Peyer's patch (tissue), 4 donors: ENCODE data around the gene CPXM1. TPM values are rescaled to one million over a fixed set of nuclear protein-coding genes. Genes with fewer than 3 reads are reported as not detected.

ENCODE experiments used
- DNase-seq, 3 donors: peaks; one replicate each; pipeline ENCODE4 v3.0.0-alpha.2; 2017 to 2019
- H3K27ac ChIP-seq, 4 donors: fragments of 200-600 bp; sonication (generic); one replicate each; pipeline ENCODE4 v1.5.1; 2016 to 2019
- H3K27me3 ChIP-seq, 2 donors: fragments of 200-600 bp; sonication (generic); one replicate each; pipeline ENCODE4 v1.5.1; 2019
- H3K36me3 ChIP-seq, 3 donors: fragments of 200-600 bp; sonication (generic); one replicate each; pipeline ENCODE4 v1.5.1; 2016 to 2019
- H3K4me1 ChIP-seq, 4 donors: fragments of 200-600 bp; sonication (generic); one replicate each; pipeline ENCODE4 v1.5.1; 2016 to 2019
- H3K4me3 ChIP-seq, 4 donors: fragments of 200-600 bp; sonication (generic); 1 replicate in 3 of 4; 2 replicates in 1 of 4; pipeline ENCODE4 v1.5.1; 2016 to 2019; ENCODE audit warnings: mild to moderate bottlenecking in 1 of 4
- H3K9me3 ChIP-seq, 4 donors: fragments of 200-600 bp; sonication (generic); one replicate each; pipeline ENCODE4 v1.5.1; 2016 to 2019; ENCODE audit warnings: mild to moderate bottlenecking in 1 of 4
- CTCF ChIP-seq, 6 experiments: fragments of 450-650 bp in 4 of 6; fragments of 200-600 bp in 2 of 6; sonication (generic) in 1 of 6; IDR thresholded peaks; one replicate each; pipeline ENCODE4 v1.5.1; 2017 to 2019; ENCODE audit warnings: antibody characterized with exemption in 6 of 6, mild to moderate bottlenecking in 3 of 6, moderate library complexity in 1 of 6
- POLR2A ChIP-seq, 2 donors: fragments of 450-650 bp; IDR thresholded peaks; one replicate each; pipeline ENCODE4 v1.5.1; 2017; ENCODE audit warnings: antibody characterized with exemption in 2 of 2, mild to moderate bottlenecking in 2 of 2, moderate library complexity in 2 of 2
- total RNA-seq, 4 donors: library from RNA; depleted of rRNA; stranded (reverse); fragments of >200 nt; gene quantifications; one replicate each; pipeline ENCODE4 v1.1.0, GENCODE V29; 2016

Gene CPXM1
- total RNA-seq, 4 donors from 2014 or later: 1.1 to 2.5 (median 1.2) TPM; not detected in 1

- H3K36me3 ChIP-seq: no peaks in the 10 kb centered on the region
- H3K27ac ChIP-seq: peak overlapping the region; percentile 86 to 89 (median 87)
- DNase-seq: peak; percentile 47 to 73 (median 72)
- H3K27me3 ChIP-seq: no peaks in the 10 kb centered on the region
- TF ChIP-seq POLR2A (IDR thresholded peaks at IDR 0.05) (no peak), CTCF (IDR thresholded peaks at IDR 0.05) (no peak)
- H3K9me3 ChIP-seq: no peaks in the 10 kb centered on the region
- H3K4me3 ChIP-seq: peak overlapping the region; percentile 80 to 94 (median 88)
- H3K4me1 ChIP-seq: peaks cover 0 to 14% (median 7%) of the 10 kb centered on the region in 4 donors
These were observed 40.6 kb upstream of the CPXM1 start for GRCh38 chr20:2840967-2841531.

GRCh38 chr20:2840138-2840966 is 39.9 kb upstream of the CPXM1 start, which contains the start of the genes PCED1A and VPS16:
TSS of gene PCED1A (minus strand) at chr20:2840655. CDS start at chr20:2839912, 743 bp downstream.
TSS of gene VPS16 (plus strand) at chr20:2840745. CDS start at chr20:2840775, 30 bp downstream.
- Histone ChIP-seq H3K4me3 (peak within 1 kb of the TSS; percentile 80 to 94 (median 88)), H3K9me3 (no peaks in the 10 kb centered on the region), H3K27ac (peak within 1 kb of the TSS; percentile 86 to 89 (median 87)), H3K27me3 (no peaks in the 10 kb centered on the region), H3K36me3 (no peaks in the 10 kb centered on the region), H3K4me1 (peaks cover 0 to 14% (median 7%) of the 10 kb centered on the region in 4 donors)
- TF ChIP-seq POLR2A (IDR thresholded peaks at IDR 0.05) (peak; percentile 51 to 61), CTCF (IDR thresholded peaks at IDR 0.05) (peak in 1 of 6 experiments; percentile 8)
- peak; percentile 81 to 93 (median 92) for DNase-seq

- DNase-seq: no peak
- H3K4me3 ChIP-seq: peak overlapping the region; percentile 80 to 94 (median 88)
- no peaks in the 10 kb centered on the region for H3K9me3 ChIP-seq
- H3K27me3 ChIP-seq: no peaks in the 10 kb centered on the region
- peak overlapping the region; percentile 86 to 89 (median 87) for H3K27ac ChIP-seq
- peaks cover 0 to 14% (median 7%) of the 10 kb centered on the region in 4 donors for H3K4me1 ChIP-seq
- TF ChIP-seq CTCF (IDR thresholded peaks at IDR 0.05): no peak
- no peak for TF ChIP-seq POLR2A (IDR thresholded peaks at IDR 0.05)
- H3K36me3 ChIP-seq: no peaks in the 10 kb centered on the region
These were observed 39.3 kb upstream of the CPXM1 start for GRCh38 chr20:2839732-2840137.

GRCh38 chr20:2838847-2839671 is 38.6 kb upstream of the CPXM1 start:
- TF ChIP-seq CTCF (IDR thresholded peaks at IDR 0.05) (no peak), POLR2A (IDR thresholded peaks at IDR 0.05) (no peak)
- Histone ChIP-seq H3K27ac (no peak overlapping the region), H3K27me3 (no peaks in the 10 kb centered on the region), H3K9me3 (no peaks in the 10 kb centered on the region), H3K4me3 (peak overlapping the region in 1 of 4 donors; percentile 92), H3K4me1 (peaks cover 0 to 14% (median 7%) of the 10 kb centered on the region in 4 donors), H3K36me3 (no peaks in the 10 kb centered on the region)
- no peak for DNase-seq

GRCh38 chr20:2838170-2838797 is 37.9 kb upstream of the CPXM1 start:
- Histone ChIP-seq H3K9me3 (no peaks in the 10 kb centered on the region), H3K36me3 (no peaks in the 10 kb centered on the region), H3K4me1 (peaks cover 0 to 14% (median 7%) of the 10 kb centered on the region in 4 donors), H3K27me3 (no peaks in the 10 kb centered on the region), H3K27ac (no peak overlapping the region), H3K4me3 (no peak overlapping the region)
- TF ChIP-seq CTCF (IDR thresholded peaks at IDR 0.05) (no peak), POLR2A (IDR thresholded peaks at IDR 0.05) (no peak)
- DNase-seq: peak in 1 of 3 donors; percentile 59
